GM19239 (cell line): ENCODE data around the gene NEK7.
A peak's percentile ranks its signal among the peaks of the same experiment; 100 is the strongest.

Experiments
- DNase-seq: peaks from one replicate; pipeline ENCODE4 v3.0.0; 2011; ENCODE audit warnings: low spot score; ENCODE audit not compliant: insufficient read length
- FAIRE-seq: peaks from 2 replicates; lab custom pipeline; 2011; peaks lifted over from hg19 to GRCh38; lab: Jason Lieb, UNC

The NEK7 gene

DNA sequence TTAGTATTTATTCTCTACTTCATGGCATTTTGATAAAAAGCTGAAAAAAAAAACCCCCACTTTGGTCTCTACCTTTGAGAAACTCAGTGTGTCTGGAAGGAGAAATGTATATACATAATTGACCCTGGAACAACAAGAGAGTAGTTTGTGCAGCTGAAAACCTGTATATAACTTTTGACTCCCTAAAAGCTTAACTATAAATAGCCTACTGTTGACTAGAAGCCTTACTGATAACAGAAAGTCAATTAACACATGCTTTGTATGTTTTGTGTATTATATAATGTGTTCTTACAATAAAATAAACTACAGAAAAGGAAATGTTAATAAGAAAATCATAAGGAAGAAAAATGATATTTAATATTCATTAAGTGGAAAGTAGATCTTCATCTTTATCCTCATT is 88.0 kb downstream of the NEK7 start:
- FAIRE-seq (no peak), DNase-seq (no peak)

DNA sequence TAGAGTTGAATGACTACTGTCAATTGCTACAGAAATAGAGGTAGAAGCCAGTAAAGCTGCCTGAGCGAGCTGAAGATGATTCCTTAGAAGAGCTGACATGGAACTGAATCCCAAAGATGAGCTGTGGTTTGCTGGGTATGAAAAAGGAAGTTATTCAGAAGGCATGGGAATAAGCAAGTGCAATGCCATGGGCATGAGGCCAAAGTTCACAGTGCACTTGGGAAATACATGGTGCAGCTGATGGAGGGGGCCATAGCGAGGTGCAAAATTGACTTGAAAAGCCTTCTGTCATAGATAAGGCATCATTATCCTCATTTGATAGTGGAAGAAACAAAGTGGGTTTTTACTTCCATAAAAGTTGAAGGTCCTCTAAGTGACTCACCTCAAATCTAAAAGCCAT is 88.6 kb downstream of the NEK7 start:
- DNase-seq (no peak), FAIRE-seq (no peak)

DNA sequence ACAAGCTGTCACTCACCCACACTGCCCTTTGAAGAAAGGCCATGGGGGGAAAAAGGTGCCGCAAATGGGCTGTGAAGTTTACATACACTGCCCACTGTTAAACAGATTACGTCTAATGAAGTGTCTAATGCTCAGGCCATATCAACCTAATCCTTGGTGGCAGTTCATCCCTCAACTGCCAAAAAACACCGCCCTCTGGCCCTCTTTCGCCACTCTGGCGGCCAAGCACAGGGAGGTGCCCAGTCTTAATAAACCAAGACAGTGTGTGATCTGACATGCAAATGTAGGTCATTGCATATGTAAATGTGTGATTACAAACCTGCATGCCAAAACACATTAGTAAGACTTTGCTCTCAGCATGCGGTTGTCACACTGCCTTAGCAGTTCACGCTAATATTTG is 89.5 kb downstream of the NEK7 start:
- FAIRE-seq (no peak), DNase-seq (no peak)

DNA sequence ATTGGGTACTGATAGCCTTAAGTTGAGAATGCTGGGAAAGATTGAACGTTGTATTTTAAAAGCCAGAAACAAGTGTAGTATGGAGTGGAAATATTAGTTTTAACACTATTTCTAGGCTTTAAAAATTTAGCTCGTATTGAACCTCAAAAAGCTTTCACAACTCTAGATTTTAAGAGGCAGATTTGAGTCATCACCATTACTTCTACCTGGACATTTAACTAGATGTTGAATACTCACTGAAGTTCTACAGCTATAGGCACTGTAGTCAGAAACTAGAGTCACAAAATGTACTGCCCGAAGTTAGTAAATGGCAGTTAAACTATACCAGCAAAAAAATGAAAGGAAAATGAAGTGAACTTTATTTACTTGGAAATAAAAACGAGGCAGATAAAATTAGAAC is 96.5 kb downstream of the NEK7 start:
- peak; percentile 3 for DNase-seq
- no peak for FAIRE-seq

DNA sequence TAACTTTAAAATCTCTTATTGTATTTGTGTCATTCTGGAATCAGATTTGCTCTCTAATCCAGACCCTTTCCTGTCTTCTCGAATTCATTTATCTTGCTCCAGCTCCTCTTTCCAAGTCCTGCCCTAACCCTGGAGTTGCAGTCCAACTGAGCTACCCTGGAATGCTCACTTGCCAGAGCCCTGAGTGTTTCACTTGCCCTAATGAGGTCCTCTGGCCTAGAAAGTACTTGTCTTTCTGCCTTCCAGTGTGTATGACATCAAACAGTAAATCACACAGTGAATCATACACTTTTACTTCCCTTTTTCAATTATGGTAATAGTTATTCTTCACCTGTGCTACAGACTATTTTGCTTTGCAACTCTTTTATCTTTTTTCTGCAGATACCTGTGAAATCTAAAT is 96.9 kb downstream of the NEK7 start:
- DNase-seq: peak; percentile 4
- peak; percentile 86 for FAIRE-seq

DNA sequence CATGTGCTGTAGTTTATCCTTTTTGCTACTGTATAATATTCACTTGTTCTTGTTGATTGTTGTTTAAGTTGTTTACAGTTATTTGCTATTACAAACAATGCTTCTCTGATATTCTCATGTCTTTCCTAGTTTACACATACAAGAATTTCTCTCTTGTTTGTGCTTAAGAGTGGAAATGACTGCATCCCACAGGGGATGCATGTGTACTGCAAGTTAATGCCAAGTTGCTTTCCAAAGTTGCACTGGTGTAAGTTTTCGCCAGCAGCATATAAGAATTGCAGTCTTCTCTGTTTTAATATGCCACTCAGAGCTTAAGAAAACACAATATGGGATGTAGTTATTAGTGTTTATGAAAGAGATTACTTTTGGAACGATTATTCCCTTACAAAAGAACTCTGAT is 97.7 kb downstream of the NEK7 start:
- no peak for DNase-seq
- no peak for FAIRE-seq

DNA sequence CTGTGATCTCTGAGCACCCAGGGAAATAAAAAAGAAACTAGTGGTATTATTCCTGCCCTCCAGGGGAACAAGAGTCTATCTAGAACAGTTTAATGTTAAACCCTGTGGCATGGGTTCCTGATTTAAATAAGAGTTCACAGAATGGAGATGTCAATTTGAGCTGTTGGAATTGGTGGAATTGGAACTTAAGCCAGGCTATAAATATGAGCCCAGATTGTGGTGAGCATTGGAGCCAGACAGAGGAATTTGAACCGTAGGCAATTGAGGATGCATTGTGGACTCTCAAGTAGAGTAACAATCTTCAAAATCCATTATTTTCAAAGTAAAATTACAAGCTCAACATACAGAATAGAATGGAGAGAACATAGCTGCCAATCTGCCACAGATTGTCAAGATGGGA is 98.2 kb downstream of the NEK7 start:
- no peak for DNase-seq
- no peak for FAIRE-seq

DNA sequence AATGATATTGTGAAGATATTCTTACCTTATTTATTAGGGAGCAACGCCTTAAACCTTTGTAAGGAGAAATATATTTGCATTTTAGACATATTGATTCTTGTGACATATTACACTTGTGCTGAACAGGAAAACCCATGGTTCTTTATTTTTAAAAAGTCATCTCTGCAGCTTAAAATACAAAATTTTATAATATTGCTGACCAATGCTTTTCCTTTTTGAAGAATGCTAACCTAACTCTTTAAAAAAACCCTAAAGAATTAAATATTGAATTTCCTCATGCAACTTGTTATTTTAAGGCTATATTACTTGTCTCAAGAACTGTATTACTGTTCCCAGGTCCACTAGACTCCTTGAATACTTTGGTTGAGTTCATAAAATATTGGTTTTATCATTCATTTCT is 99.0 kb downstream of the NEK7 start:
- DNase-seq (no peak), FAIRE-seq (no peak)

DNA sequence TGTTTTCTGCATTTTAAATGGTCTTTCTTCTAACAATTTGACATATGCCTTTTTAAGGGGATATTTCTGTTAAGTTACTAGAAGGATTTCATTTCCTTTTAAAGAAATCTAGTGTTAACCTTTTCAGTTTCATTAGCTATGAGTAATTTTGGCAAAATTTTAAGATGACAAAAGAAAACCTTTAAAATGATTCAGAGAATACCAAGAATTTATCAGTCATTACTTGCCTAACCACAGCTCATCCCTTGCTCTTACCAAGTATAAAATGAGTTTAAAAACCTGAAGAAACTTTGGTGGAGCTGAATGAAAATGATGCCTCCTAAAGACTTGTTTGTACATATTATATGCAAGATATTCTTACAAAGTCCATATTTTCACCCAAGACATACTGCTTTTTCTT is 101.7 kb downstream of the NEK7 start:
- DNase-seq: no peak
- FAIRE-seq: peak; percentile 54

DNA sequence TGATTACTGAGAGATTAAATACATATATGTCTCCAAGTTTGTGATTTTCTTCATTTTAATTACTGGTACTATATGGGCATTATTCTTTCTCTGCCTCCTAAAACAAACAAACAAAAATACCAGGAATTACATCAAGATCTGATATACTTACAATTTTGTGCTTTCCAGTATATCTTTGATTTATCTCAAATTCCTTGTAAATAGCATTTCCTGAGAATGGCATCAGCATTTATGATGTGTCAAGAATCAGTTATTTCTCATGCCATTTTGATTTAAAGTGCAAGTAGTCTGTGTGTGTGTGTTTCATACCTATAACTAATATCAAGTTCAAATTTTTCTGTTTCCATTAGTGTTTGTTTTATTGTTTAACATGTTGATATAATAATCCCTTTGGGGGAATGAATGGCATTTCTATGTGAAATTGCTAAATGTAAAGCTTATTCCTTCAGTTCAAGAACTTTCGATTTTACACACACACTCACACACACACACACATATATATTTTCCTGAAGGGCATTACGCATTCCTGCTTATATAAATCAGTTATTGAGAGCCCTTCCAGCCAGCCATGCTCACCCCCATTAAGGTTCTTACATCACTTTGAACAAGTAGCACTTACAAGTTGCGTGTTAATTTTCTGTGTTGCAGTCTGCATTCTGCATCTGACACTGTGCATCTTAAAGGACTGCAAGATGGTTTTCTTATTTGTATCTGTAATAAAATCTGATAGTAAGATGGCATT is 102.7 kb downstream of the NEK7 start:
- DNase-seq: no peak
- no peak for FAIRE-seq

DNA sequence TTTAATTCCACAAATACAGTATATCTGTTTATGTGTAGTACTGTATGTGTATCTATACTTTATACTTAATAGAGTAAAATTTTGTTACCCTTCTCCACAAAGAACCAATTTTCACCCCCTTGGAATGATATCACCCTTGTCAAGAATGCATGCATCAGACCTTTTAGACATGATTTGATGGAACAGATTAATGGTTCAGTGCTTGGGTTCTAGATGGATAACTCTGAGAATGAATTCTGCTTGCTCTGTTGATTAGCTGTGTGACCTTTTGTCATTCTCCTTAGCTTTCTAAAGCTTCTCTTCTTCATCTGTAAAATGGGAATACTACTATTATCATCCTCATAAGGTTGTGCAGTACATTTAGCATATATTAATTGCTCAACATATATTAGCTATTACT is 105.1 kb downstream of the NEK7 start:
- FAIRE-seq (peak; percentile 21), DNase-seq (no peak)

DNA sequence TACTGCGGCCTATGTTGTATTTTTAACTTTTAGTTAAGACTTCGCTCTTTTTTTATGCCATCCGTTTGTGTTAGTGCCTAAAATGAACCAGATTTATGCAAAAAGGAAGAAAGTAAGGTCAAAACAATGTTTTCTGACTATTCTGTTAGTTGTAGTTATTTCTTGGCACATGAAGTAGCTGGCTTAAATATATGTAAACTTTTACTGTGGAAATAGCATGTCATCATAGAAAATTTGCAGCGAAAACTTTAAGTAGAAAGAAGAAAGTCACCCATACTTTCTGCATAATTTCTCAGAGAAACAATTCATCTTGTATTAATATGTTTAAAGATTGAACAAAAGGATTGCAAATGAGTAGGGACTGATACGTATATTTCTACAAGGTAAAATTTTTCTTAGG is 106.4 kb downstream of the NEK7 start:
- DNase-seq: no peak
- no peak for FAIRE-seq

DNA sequence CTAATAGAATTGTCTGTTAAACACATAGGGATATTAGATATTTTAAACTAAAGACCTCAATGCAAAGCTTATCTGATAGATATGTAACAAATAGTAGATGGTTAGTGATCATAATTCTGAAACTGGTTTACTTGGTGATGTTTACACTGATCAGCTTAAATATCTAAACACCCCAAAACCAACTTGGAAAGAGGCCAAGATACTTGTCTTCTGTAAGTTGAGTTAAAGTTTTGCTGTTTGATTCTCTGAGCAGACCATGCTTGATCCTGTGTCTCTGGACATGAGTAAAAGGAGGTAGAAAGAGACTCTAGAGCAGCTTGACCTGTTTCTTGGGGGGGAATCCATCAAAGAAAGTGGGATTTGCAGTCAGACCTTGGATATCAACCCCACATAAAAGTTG is 107.5 kb downstream of the NEK7 start:
- DNase-seq: no peak
- no peak for FAIRE-seq

DNA sequence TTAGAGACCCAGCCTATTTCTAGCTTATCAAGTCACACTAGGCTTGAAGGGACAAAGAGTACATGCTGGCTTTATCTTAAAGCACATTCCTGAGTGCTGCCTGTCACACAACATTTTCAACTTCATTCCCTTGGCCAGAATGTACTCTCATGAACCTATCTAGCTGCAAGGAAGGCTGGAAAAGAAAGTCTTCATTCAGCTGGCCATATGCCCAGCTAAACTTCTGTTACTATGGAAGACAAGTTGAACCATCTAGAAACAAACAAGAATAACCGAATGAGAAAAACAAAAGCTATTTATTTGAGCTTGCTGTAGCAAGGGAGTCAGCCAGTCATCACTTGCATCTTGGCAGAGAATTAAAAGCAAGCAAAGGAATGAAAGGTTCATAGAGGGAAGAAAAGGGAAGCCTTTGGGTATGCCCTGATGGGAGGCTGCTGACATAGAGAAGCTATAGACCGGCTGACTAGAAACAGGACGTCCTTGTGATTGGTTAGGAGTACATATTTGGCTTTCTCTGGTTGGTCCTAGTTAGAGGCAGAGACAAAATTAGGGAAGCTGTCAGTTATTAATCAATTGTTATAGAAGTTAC is 108.4 kb downstream of the NEK7 start:
- FAIRE-seq: no peak
- no peak for DNase-seq

DNA sequence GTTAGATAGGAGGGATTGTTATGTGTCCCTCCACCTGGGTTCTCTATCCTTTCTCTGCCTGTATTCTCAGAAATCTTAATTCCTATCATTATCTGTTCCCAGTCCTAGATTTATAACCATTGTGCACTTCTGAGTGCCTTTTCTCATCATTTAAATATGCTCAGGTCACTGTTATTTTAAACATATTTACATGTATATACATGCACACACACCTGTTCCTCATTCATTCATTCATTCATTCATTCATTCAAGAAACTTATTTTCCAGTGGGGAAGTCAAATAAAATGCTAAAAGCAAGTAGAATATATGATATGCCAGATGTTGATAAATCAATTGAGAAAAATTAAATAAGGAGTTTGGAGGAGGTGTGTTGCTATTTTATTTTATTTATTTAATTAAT is 110.3 kb downstream of the NEK7 start:
- FAIRE-seq: no peak

DNA sequence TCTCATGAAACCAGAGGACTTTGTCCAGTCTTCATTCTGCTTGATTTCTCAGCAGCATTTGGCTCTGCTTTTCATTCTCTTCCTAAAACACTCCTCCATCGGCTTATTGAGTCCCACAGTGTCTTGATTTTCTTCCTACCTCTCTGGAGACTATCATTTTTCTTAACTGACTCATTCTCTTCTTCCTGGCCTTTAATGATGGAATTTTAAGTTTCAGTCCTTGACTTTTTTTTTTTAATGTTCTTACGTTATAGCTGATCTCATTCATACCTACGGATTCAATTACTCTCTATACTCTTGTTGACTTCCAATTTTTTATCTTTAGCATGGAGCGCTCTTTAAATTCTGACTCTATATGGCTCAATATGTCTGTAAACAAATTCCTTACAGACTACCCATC is 111.1 kb downstream of the NEK7 start:
- no peak for FAIRE-seq

More for the DNA sequence above, 110.3 kb downstream of the NEK7 start:
- no peak for DNase-seq

DNA sequence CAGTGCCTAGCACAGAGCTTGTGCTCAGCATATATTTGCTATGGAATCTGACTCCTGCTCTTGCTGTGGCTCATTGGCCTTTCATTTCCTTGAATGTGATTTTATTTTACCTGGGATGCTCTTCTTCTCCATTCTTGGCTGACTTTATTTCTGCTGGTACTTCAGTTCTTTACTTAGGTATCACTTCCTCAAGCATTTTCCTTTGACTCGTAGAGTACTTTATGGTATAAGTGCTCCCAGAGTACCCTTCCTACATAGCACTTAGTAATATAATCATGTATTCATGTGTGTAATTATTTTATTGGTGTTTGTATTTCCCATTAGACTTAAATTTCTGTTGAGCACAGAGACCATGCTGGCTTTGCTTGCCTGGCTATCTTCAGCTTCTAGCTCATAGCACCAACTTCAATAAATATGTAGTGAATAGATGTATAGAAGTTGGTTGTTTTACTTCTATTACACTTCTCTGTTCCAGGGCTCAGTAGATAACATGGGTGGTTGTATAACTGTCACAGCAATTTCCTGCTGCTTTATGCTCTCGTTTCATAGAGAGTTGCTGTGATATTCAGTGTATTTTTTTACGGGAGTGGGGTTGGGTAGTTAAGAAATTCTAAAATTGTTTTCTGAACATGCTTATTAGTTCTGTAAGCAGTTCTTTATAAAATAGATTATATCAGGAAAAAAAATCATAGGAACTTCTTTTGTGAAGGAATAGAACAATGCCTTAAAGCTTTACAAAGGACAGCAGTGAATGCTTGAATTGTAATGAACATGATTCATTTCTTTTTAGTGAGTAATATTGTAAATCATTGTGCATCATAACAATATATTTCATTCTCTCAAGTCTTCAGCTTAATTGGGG is 112.2 kb downstream of the NEK7 start:
- peak; percentile 53 for FAIRE-seq

More for the DNA sequence above, 111.1 kb downstream of the NEK7 start:
- no peak for DNase-seq

DNA sequence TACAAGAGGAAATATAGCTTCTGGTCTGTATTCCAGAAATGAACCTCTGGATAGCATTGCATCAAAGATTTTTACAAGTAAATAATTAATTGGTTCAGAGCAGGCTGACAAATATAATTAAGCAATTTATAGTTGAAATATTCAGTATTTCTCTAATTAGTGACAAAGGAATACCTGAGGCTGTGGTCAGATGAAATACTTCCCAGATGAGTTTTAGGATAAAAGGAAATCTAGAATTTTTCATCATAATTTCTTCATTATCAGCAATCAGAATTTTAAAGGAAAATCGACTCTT is 112.8 kb downstream of the NEK7 start:
- FAIRE-seq (no peak), DNase-seq (no peak)

More for the DNA sequence above, 112.2 kb downstream of the NEK7 start:
- DNase-seq: no peak

DNA sequence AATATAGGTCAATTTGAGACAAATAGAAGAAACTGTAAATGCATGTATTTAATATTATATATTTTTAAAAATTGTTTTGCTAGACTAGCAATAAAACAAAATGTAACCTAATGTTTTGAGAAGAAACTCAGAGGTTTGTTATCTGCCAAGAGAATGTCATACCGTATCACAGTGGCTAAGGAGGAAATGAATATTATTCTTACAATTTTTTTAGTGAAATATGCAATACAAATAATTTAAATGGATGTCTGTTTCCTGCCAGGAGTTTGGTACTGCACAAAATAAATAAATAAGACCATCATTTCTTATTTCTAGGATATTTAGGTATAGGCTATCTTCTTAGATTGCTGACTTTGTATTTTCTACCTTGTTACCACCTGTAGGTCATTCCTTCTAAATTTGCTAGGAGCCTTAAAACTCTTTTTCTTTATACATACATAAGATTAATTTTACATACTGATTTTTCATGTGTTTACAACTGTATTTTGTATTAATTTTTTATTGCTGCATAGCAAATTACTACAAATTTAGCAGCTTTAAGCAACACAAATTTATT is 113.6 kb downstream of the NEK7 start:
- no peak for FAIRE-seq
- DNase-seq: no peak

DNA sequence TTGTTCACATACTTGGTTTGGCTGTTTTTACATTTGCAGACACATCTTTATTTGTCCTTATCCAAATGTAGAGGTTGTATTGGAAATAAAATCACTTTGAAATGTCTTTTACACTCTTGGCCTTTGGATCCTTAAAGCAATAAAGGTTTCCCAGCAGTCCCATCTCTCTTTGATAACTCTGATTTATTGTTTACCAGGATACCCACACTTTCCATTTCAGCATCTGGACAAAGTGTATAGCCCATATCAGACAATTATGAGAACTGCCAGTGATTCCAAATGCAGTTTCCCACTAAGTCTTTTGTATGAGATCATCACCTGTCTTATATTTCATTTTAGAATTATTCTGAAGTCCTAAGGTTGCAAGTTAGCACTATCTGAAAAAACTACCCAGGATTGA is 114.7 kb downstream of the NEK7 start:
- no peak for FAIRE-seq

DNA sequence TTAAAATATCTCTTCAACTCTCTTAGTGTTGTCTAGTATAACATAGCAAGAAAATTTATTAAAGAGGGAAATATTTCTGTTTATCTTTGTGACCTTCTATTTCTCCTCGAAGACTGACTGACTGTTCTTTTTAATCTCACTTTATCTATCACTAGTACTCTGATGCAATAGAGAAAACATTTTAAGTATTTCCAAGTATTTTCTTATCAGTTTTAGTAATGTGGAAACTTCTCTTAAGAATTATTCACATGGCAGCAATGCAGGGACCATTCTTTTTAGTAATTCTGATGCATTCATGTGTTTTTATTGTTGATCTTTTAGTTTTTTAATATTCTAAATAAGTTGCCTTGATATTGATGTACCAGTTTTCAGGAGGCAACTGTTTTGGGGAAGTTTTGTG is 115.7 kb downstream of the NEK7 start:
- no peak for DNase-seq
- no peak for FAIRE-seq

More for the DNA sequence above, 114.7 kb downstream of the NEK7 start:
- no peak for DNase-seq
